Measurements from ENCODE around the gene LRRC23. TPM values are rescaled to one million over a fixed set of nuclear protein-coding genes. Genes with fewer than 3 reads are reported as not detected.

The LRRC23 gene
- total and polyA plus RNA-seq, 2 experiments from 2014 or later, result 4.3 to 4.5 TPM

- H3K4me3 ChIP-seq, result peak overlapping the region; percentile 51
- H3K9ac ChIP-seq, result peak overlapping the region; percentile 79
- peaks cover 17% of the 10 kb centered on the region for H3F3A ChIP-seq (ENCODE audit: insufficient read depth)
- H3K9me2 ChIP-seq (ENCODE audit: insufficient read depth), result no peaks in the 10 kb centered on the region
- H4K20me1 ChIP-seq (ENCODE audit: insufficient read depth), result no peaks in the 10 kb centered on the region
- TF ChIP-seq EZH2phosphoT487 (IDR thresholded peaks at IDR 0.05; ENCODE audit: insufficient read depth, low read depth) (no peak), EZH2 (IDR thresholded peaks at IDR 0.05; ENCODE audit: insufficient read depth, poor library complexity, severe bottlenecking) (no peak)
- WGBS, 2 experiments (ENCODE audit: low coverage in 1 of 2, low lambda C conversion rate in 2 of 2, missing lambda C conversion rate in 2 of 2), result 75 to 77% methylated on average over 13 of the region's 13 CpGs
- H3K79me2 ChIP-seq (ENCODE audit: insufficient read depth), result no peaks in the 10 kb centered on the region
- H3K9me3 ChIP-seq (ENCODE audit: low read depth), result no peaks in the 10 kb centered on the region
- in situ Hi-C loops (cut with MboI), result no loop called here
- peaks cover 5% of the 10 kb centered on the region for H3K36me3 ChIP-seq (ENCODE audit: low read depth)
- peak overlapping the region; percentile 86 for H3K27ac ChIP-seq
- peak; percentile 51 for DNase-seq
- H3K27me3 ChIP-seq (replicated peaks; ENCODE audit: insufficient read depth), result no peaks in the 10 kb centered on the region
- peak overlapping the region; percentile 28 for H3K4me2 ChIP-seq (ENCODE audit: unreplicated experiment)
- H3K4me1 ChIP-seq (ENCODE audit: insufficient read depth), result 0 out of 2 replicates have a peak, but pooled peaks cover 7% of the 10 kb centered on the region
- peak overlapping the region; percentile 78 for H2AFZ ChIP-seq
Observed at GRCh38 chr12:6960593-6961277, 56.1 kb downstream of the LRRC23 start.

GRCh38 chr12:6961278-6961694 lies 56.7 kb downstream of the LRRC23 start:
- Histone ChIP-seq H2AFZ (peak overlapping the region; percentile 78), H3F3A (ENCODE audit: insufficient read depth) (peaks cover 23% of the 10 kb centered on the region), H3K4me2 (ENCODE audit: unreplicated experiment) (peak overlapping the region; percentile 41), H3K9me3 (ENCODE audit: low read depth) (no peaks in the 10 kb centered on the region), H3K9ac (peak overlapping the region; percentile 79), H3K36me3 (ENCODE audit: low read depth) (peaks cover 10% of the 10 kb centered on the region), H3K27ac (peak overlapping the region; percentile 86), H3K9me2 (ENCODE audit: insufficient read depth) (no peaks in the 10 kb centered on the region), H4K20me1 (ENCODE audit: insufficient read depth) (no peaks in the 10 kb centered on the region), H3K27me3 (replicated peaks; ENCODE audit: insufficient read depth) (no peaks in the 10 kb centered on the region), H3K4me1 (ENCODE audit: insufficient read depth) (0 out of 2 replicates have a peak, but pooled peaks cover 7% of the 10 kb centered on the region), H3K4me3 (peak overlapping the region; percentile 51), H3K79me2 (ENCODE audit: insufficient read depth) (no peaks in the 10 kb centered on the region)
- in situ Hi-C loops (cut with MboI), result no loop called here
- TF ChIP-seq EZH2phosphoT487 (IDR thresholded peaks at IDR 0.05; ENCODE audit: insufficient read depth, low read depth) (no peak), EZH2 (IDR thresholded peaks at IDR 0.05; ENCODE audit: insufficient read depth, poor library complexity, severe bottlenecking) (no peak)
- DNase-seq, result peak; percentile 81
- 15 to 36% methylated on average over 22 to 24 of the region's 24 CpGs for WGBS, 2 experiments (ENCODE audit: low coverage in 1 of 2, low lambda C conversion rate in 2 of 2, missing lambda C conversion rate in 2 of 2)

- in situ Hi-C loops (cut with MboI), result no loop called here
- peak overlapping the region; percentile 41 for H3K4me2 ChIP-seq (ENCODE audit: unreplicated experiment)
Observed at GRCh38 chr12:6961695-6962284, 57.2 kb downstream of the LRRC23 start.

GRCh38 chr12:6962285-6963015 lies 57.8 kb downstream of the LRRC23 start:
- Histone ChIP-seq H3K9me2 (ENCODE audit: insufficient read depth) (no peaks in the 10 kb centered on the region), H3F3A (ENCODE audit: insufficient read depth) (peaks cover 32% of the 10 kb centered on the region), H3K36me3 (ENCODE audit: low read depth) (peaks cover 15% of the 10 kb centered on the region), H3K9me3 (ENCODE audit: low read depth) (no peaks in the 10 kb centered on the region), H3K79me2 (ENCODE audit: insufficient read depth) (0 out of 2 replicates have a peak, but pooled peaks cover under 1% of the 10 kb centered on the region), H4K20me1 (ENCODE audit: insufficient read depth) (no peaks in the 10 kb centered on the region), H3K4me2 (ENCODE audit: unreplicated experiment) (peak overlapping the region; percentile 41), H2AFZ (peak overlapping the region; percentile 78), H3K4me1 (ENCODE audit: insufficient read depth) (0 out of 2 replicates have a peak, but pooled peaks cover 7% of the 10 kb centered on the region), H3K27me3 (replicated peaks; ENCODE audit: insufficient read depth) (no peaks in the 10 kb centered on the region), H3K27ac (peak overlapping the region; percentile 86), H3K4me3 (no peak overlapping the region), H3K9ac (peak overlapping the region; percentile 79)
- 77 to 80% methylated on average over 25 of the region's 25 CpGs for WGBS, 2 experiments (ENCODE audit: low coverage in 1 of 2, low lambda C conversion rate in 2 of 2, missing lambda C conversion rate in 2 of 2)
- TF ChIP-seq EZH2phosphoT487 (IDR thresholded peaks at IDR 0.05; ENCODE audit: insufficient read depth, low read depth) (no peak), EZH2 (IDR thresholded peaks at IDR 0.05; ENCODE audit: insufficient read depth, poor library complexity, severe bottlenecking) (no peak)
- in situ Hi-C loops (cut with MboI), result no loop called here
- DNase-seq, result no peak

More at GRCh38 chr12:6961695-6962284, 57.2 kb downstream of the LRRC23 start:
- Histone ChIP-seq H3K27me3 (replicated peaks; ENCODE audit: insufficient read depth) (no peaks in the 10 kb centered on the region), H3K9ac (peak overlapping the region; percentile 79), H4K20me1 (ENCODE audit: insufficient read depth) (no peaks in the 10 kb centered on the region), H3F3A (ENCODE audit: insufficient read depth) (peaks cover 28% of the 10 kb centered on the region), H2AFZ (peak overlapping the region; percentile 78), H3K4me3 (peak overlapping the region; percentile 51), H3K79me2 (ENCODE audit: insufficient read depth) (no peaks in the 10 kb centered on the region), H3K4me1 (ENCODE audit: insufficient read depth) (0 out of 2 replicates have a peak, but pooled peaks cover 7% of the 10 kb centered on the region), H3K36me3 (ENCODE audit: low read depth) (peaks cover 14% of the 10 kb centered on the region), H3K9me2 (ENCODE audit: insufficient read depth) (no peaks in the 10 kb centered on the region), H3K27ac (peak overlapping the region; percentile 86), H3K9me3 (ENCODE audit: low read depth) (no peaks in the 10 kb centered on the region)
- peak; percentile 87 for DNase-seq
- WGBS, 2 experiments (ENCODE audit: low coverage in 1 of 2, low lambda C conversion rate in 2 of 2, missing lambda C conversion rate in 2 of 2), result 38 to 40% methylated on average over 16 of the region's 16 CpGs
- TF ChIP-seq EZH2phosphoT487 (IDR thresholded peaks at IDR 0.05; ENCODE audit: insufficient read depth, low read depth), result no peak

All from GM23248 (cell line).